Stimulated activated CD4-positive, alpha-beta T cell treated with anti-CD3 and anti-CD28 coated beads, Interleukin-2, amount 100 ng/mL, for 24 hours (primary cell): ENCODE results near the gene RAE1.

Experiments
- DNase-seq, 2 donors: peaks; one replicate each; pipeline ENCODE4 v3.0.0-alpha.2; 2020

RAE1 gene

DNA sequence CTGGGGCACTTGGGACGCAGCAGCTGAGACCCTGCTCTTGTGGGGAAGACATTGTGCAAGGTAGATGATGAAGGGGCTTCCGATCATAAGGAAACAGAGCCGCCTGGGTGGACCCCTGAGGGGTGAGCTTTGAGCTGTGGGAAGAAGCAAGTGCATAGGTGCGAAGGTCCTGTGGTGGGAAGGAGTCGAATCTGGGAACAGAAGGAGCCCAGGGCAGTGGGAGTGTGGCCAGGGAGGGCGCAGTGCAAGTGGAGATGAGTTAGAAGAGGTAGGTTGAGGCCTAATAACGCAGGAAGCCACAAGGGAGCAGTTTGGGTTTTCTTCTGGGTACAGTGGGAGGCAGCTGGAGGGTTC lies 50.5 kb downstream of the RAE1 start:
- no peak for DNase-seq

GRCh38 chr20:57402206-57403125 lies 51.4 kb downstream of the RAE1 start:
- no peak for DNase-seq

DNA sequence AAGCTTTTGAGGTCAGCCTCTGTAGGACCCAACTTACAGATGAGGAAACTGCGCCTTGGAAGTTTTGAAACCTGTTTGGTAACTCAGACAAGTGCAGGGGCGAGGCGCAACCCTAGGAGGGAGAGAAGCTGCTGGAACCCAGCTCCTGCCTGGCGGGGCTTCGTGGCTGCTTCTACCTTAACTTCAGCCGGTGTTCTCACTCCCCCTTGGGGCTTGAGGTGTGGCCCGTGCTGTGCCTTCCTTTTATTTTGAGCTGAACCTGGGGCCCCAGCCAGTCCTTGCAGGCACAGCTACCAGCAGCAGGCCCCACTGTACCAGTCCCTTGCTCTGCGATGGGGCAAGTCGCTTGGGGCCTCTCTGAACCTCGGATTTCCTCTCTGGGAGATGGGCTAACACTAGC lies 52.2 kb downstream of the RAE1 start:
- no peak for DNase-seq

GRCh38 chr20:57404006-57404405 lies 53.0 kb downstream of the RAE1 start:
- DNase-seq: no peak

DNA sequence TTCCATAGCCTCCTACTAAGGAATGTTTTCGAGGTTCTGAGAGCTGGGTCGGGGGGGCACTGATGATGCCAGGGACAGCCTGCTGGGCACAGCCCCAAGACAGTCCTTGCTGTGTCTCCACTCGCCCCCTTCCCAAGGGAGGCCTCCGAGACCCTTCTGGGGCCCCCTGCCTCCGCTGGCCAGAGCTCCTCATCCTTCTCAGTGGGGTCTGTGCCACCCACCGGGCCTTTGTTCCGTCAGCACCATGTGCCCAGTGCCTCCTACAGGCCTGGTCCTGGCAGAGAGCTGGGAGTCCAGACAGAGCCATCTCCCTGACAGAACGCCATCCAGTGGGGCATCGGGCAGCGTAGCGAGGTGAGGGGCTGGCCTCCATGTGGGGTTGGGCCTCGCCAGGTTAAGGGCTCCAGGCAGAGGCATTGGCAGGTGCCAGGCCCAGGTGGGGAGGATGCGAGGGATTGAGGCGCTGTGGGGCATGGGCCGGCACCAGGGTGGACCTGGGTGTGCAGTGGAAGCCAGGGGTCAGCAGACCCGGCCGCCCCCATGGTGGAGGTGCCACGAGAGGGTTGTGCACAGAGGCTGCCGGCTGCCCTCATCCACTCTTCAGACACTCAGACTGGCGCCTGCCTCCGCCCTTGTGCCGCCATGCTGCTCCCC lies 53.5 kb downstream of the RAE1 start:
- DNase-seq: no peak

DNA sequence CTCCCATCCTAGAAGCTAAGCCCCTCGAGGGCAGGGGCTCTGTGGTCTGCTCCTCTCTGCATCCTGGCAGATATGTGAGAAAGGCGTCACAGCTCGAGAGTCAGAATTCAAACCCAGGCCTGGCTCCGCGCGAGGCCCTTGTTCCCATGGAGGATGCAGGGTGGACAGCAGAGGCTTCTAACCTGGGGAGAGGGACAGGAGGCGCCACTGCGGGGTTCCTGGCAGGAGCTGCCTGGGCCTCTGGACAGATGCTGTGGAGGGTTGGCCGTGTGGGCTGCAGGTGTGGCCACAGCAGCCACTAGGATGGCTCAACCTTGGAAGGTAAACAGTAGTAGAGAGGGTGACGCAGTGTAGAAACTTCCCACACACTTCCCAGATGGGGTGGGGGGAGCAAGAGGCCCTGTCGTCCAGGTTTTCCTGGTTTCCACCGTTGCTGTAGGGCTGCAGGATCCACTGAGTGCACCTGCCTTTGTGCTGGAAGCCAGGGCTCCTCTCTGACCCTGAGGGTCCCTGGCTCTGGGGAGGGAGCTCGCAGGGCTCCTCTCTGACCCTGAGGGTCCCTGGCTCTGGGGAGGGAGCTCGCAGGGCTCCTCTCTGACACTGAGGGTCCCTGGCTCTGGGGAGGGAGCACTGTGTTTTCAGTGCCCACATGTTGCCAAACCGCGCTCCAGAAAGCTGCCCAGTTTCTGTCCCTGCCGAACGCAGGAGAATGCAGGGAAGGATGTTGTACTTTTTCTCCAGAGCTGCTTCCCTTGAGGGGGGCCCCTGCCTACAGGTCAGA lies 54.4 kb downstream of the RAE1 start:
- no peak for DNase-seq

- DNase-seq: no peak
Observed at GRCh38 chr20:57407541-57407956, 56.5 kb downstream of the RAE1 start.

GRCh38 chr20:57408131-57408530 lies 57.1 kb downstream of the RAE1 start:
- no peak for DNase-seq

DNA sequence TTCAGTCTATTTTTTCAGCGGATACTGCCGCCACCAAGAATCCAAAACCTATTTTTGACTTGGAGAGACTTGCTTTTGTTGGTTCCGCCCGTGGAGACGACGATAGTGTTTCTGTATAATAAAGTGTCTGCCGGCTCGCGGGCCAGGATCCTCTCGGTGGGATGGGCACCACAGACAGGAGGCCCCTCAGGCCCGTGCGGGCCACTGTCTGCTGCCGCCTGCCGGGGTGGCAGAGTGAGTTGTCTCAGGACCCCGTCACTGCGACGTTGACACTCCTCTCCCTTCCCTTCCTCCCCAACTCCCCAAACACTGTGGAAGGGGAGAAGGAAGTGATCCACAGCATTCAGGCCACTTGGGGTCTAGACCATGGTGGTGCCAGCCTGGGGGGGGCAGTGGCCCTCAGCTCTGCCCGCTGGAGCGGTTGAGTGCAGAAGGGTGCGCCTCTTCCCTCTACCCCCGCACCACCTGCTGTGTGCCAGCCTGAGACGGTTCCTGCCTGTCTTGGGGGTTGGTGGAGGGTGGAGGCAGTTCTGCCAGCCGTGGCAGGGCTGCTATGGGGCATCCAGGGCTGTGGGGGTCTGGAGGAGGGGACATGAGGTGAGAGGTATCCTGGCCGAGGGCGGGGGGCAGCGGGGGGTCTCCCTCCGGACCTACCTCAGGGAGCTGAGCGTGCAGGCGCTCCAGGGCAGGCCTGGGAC lies 57.6 kb downstream of the RAE1 start:
- DNase-seq: no peak

- DNase-seq: no peak
Observed at GRCh38 chr20:57409316-57409671, 58.2 kb downstream of the RAE1 start.

DNA sequence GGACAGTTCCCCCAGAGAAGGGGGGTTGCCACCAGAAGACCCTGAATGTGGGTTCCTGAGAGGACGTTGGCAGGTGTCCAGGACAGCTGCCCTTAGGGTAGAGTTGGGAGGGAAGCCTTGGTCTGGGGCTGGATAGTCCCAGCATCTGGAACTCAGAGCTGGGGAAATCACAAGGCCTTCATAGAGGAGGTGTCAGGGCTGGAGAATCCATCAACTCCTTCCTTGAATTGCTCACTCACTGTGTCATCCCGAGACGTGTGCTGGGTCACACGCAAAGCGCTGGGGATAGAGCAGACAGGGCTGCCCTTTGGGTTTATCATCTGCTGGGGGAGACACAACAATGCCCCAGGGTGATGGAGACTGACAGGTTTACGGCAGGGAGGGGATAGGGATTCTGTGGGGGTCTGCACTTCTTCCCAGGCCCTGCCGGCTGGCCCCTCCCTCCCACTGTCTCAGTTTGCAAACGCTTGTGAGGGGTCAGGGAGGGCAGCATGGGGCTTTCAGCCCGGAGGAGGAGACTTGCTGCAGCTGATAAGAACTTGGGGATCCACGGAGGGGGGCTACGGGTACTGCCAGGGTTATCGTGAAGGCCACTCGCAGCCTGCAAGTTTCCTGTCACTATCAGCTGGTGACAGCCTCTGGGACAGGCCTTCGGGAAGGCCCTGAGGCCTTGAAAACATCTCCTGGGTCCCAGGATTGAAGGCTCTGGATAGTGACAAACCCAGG lies 58.8 kb downstream of the RAE1 start:
- no peak for DNase-seq

DNA sequence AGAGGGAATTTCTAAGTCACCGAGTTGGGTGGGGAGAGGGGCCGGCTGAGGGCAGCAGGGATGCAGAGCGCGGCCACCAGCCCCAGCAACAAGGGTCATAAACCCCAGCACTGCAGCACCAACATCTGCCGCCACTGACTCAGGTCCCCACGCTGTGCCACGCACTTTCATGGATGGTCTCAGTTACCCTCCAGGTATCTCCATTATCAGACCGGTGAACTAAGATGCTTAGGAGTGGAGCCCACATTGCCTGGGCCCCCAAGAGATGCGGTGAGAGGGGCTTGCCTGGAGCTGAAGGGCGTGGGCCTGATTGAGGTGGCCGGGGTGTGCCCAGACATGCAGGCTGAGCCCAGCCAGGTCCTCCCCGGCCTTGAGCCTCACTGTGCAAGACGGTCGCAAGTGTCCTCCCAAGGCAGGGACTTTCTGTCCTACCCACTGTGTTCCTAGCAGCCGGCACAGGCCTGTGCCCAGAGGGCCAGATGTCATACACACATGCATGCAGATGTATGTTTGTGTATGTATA lies 59.4 kb downstream of the RAE1 start:
- DNase-seq: no peak

- DNase-seq: no peak
Observed at GRCh38 chr20:57410924-57411323, 59.9 kb downstream of the RAE1 start.

GRCh38 chr20:57411406-57412283 lies 60.6 kb downstream of the RAE1 start:
- no peak for DNase-seq

- DNase-seq: no peak
Observed at GRCh38 chr20:57412347-57413029, 61.4 kb downstream of the RAE1 start.

DNA sequence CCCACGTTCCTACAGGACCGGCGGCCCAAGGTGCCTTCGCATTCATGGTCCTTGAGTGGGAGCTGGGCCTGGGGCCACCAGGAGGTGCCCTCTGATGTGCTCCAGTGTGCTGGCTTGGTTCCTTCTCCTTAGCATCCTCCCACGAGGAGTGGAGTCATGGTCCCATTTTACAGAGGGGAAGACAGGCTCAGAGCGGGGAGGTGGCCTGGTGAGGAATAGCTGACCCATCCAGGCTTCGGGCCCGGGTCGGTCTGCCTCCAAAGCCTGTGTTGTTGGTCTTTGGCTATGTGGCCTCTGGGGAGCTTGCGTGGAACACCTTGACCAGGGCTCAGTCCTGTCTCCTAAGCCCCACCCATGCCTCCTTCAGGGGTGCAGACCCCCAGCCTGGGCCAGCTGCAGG lies 62.9 kb downstream of the RAE1 start:
- no peak for DNase-seq

DNA sequence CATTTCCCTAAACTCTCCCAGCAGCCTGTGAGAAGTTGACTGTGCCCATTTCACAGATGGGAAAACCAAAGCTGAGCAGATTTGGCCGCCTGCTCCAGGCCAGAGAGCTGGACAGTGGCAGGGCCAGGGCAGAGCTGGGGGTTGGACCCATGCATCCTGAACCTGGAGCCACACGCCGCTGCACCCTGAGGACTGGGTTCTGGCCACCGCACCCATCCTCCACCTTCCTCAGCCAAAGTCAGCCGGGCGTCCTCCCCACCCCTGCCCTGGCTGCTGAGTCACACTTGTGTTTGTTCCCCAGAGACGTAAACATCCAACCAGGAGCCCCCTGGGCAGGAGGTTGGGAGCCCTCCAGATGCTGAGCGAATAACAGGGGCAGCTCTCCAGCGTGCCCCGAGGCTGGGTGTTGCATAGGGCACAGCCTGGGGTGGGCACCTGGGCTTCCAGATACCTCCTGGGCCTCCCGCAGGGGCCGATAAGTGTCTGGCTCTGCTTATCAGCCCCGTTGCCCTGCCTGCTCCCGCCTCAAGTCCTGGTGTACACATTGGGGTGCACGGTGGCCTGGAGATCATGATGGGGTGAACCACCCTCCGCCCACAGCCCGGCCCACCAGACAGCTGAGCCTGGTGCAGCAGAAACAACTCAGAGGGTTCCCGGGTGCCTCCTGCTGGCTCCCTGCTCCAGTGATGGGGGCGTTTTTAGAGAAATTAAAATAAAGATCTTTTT lies 64.0 kb downstream of the RAE1 start:
- no peak for DNase-seq

- DNase-seq: no peak
Observed at GRCh38 chr20:57415771-57416170, 64.7 kb downstream of the RAE1 start.

GRCh38 chr20:57416296-57417022 lies 65.4 kb downstream of the RAE1 start:
- no peak for DNase-seq
